H1 (cell line): ENCODE measurements around the gene ITGB8. TPM values are rescaled to one million over a fixed set of nuclear protein-coding genes. Genes with fewer than 3 reads are reported as not detected.

ENCODE experiments used
- CTCF ChIA-PET: fragments of 300-600 bp; sonication (Branson Sonifier 250); formaldehyde crosslinking; loops from one replicate; lab custom pipeline; 2021; ENCODE audit not compliant: partially characterized antibody; lab: Charles Lee
- POLR2A ChIA-PET: fragments of 300-600 bp; sonication (Branson Sonifier 250); formaldehyde crosslinking; loops from one replicate; lab custom pipeline; 2021; ENCODE audit warnings: inconsistent platforms; ENCODE audit not compliant: partially characterized antibody; lab: Charles Lee
- DNase-seq, 2 experiments: peaks; one replicate each; pipeline versions ENCODE4 v3.0.0 to v3.0.0-alpha.2; 2010 to 2022; ENCODE audit warnings: low spot score in 2 of 2, low read depth in 1 of 2, mixed read lengths in 1 of 2
- FAIRE-seq: peaks from 2 replicates; lab custom pipeline; 2011; peaks lifted over from hg19 to GRCh38; lab: Jason Lieb, UNC
- H2AFZ ChIP-seq: 2 replicates; pipeline ENCODE4 v1.8.1; 2012; ENCODE audit warnings: low read length, inconsistent platforms
- H2AK5ac ChIP-seq: 2 replicates; pipeline ENCODE4 v1.6.1; 2013; ENCODE audit warnings: low read depth, low read length
- H2BK120ac ChIP-seq: replicated peaks from 2 replicates; pipeline ENCODE3; 2013; ENCODE audit warnings: low read depth, low read length, inconsistent platforms
- H2BK12ac ChIP-seq: 2 replicates; pipeline ENCODE4 v1.6.1; 2013; ENCODE audit warnings: low read depth, low read length
- H2BK15ac ChIP-seq: 2 replicates; pipeline ENCODE4 v1.6.1; 2013; ENCODE audit warnings: low read length
- H2BK20ac ChIP-seq: 2 replicates; pipeline ENCODE4 v1.6.1; 2013; ENCODE audit warnings: low read length
- H2BK5ac ChIP-seq: 2 replicates; pipeline ENCODE4 v1.6.1; 2013; ENCODE audit warnings: low read depth, low read length
- H3K14ac ChIP-seq: 2 replicates; pipeline ENCODE4 v1.6.1; 2013; ENCODE audit warnings: inconsistent platforms; ENCODE audit not compliant: insufficient read length
- H3K18ac ChIP-seq: 2 replicates; pipeline ENCODE4 v1.6.1; 2013; ENCODE audit warnings: low read length; ENCODE audit errors: extremely low read depth
- H3K23ac ChIP-seq: 2 replicates; pipeline ENCODE4 v1.6.1; 2013; ENCODE audit warnings: inconsistent platforms; ENCODE audit not compliant: insufficient read length
- H3K23me2 ChIP-seq: 2 replicates; pipeline ENCODE4 v1.6.1; 2013; ENCODE audit warnings: low read depth, low read length
- H3K27ac ChIP-seq: 2 replicates; pipeline ENCODE4 v1.6.1; 2011; ENCODE audit warnings: low read depth, low read length, inconsistent platforms
- H3K27me3 ChIP-seq, 4 experiments: replicated peaks in 1 of 4; 1 replicate in 1 of 4; 2 replicates in 3 of 4; pipeline versions ENCODE4 v1.6.1 to v1.8.1; 2011 to 2013; ENCODE audit warnings: low read length in 3 of 4, mild to moderate bottlenecking in 3 of 4, inconsistent platforms in 2 of 4, mixed read lengths in 2 of 4, moderate library complexity in 1 of 4; ENCODE audit not compliant: control insufficient read depth in 3 of 4, insufficient read depth in 3 of 4; ENCODE audit errors: extremely low read depth in 1 of 4
- H3K36me3 ChIP-seq, 4 experiments: 2 replicates each; pipeline versions ENCODE4 v1.6.1 to v1.8.1; 2011 to 2013; ENCODE audit warnings: mild to moderate bottlenecking in 4 of 4, low read length in 3 of 4, moderate library complexity in 2 of 4, control low read depth in 1 of 4, inconsistent platforms in 1 of 4; ENCODE audit not compliant: insufficient read depth in 4 of 4, control insufficient read depth in 2 of 4
- H3K4ac ChIP-seq: replicated peaks from 2 replicates; pipeline ENCODE3; 2013; ENCODE audit warnings: low read length, low read depth, mixed read lengths, inconsistent platforms; ENCODE audit not compliant: insufficient read length
- H3K4me1 ChIP-seq, 4 experiments: replicated peaks in 1 of 4; 1 replicate in 1 of 4; 2 replicates in 3 of 4; pipeline versions ENCODE4 v1.6.1 to v1.8.1; 2011 to 2013; ENCODE audit warnings: low read length in 3 of 4, inconsistent platforms in 2 of 4, mixed read lengths in 1 of 4; ENCODE audit not compliant: insufficient read depth in 4 of 4, control insufficient read depth in 3 of 4
- H3K4me2 ChIP-seq, 2 experiments: 2 replicates each; pipeline versions ENCODE4 v1.6.1 to v1.8.1; 2011 to 2013; ENCODE audit warnings: low read depth in 2 of 2, low read length in 2 of 2, control low read depth in 1 of 2, inconsistent platforms in 1 of 2, mild to moderate bottlenecking in 1 of 2; ENCODE audit not compliant: insufficient read depth in 1 of 2
- H3K4me3 ChIP-seq, 4 experiments: fragments of 200-600, 300-600 bp in 1 of 4; sonication (generic), shearing (Covaris generic), sonication (Bioruptor Twin) in 1 of 4; 2 replicates each; pipeline versions ENCODE4 v1.5.1 to v1.8.1; 2011 to 2016; ENCODE audit warnings: low read length in 4 of 4, low read depth in 3 of 4, control low read depth in 2 of 4, inconsistent platforms in 2 of 4, mild to moderate bottlenecking in 2 of 4, mixed read lengths in 1 of 4, moderate library complexity in 1 of 4; ENCODE audit not compliant: insufficient read depth in 2 of 4; ENCODE audit errors: extremely low read depth in 1 of 4
- H3K56ac ChIP-seq: replicated peaks from 2 replicates; pipeline ENCODE3; 2013; ENCODE audit warnings: low read depth, mild to moderate bottlenecking, mixed read lengths, low read length, inconsistent platforms; ENCODE audit not compliant: insufficient read length
- H3K79me1 ChIP-seq: 2 replicates; pipeline ENCODE4 v1.6.1; 2013; ENCODE audit warnings: low read depth, low read length, control low read depth
- H3K79me2 ChIP-seq, 2 experiments: 2 replicates each; pipeline versions ENCODE4 v1.6.1 to v1.8.1; 2012 to 2013; ENCODE audit warnings: low read length in 2 of 2, mild to moderate bottlenecking in 2 of 2, inconsistent platforms in 1 of 2; ENCODE audit not compliant: insufficient read depth in 2 of 2, control insufficient read depth in 1 of 2
- H3K9ac ChIP-seq, 4 experiments: replicated peaks in 1 of 4; 1 replicate in 1 of 4; 2 replicates in 3 of 4; pipeline versions ENCODE4 v1.6.1 to v1.8.1; 2011 to 2013; ENCODE audit warnings: low read depth in 3 of 4, low read length in 3 of 4, control low read depth in 2 of 4, mild to moderate bottlenecking in 2 of 4, moderate library complexity in 2 of 4, inconsistent platforms in 1 of 4; ENCODE audit errors: extremely low read depth in 1 of 4
- H3K9me3 ChIP-seq, 2 experiments: 2 replicates each; pipeline versions ENCODE4 v1.6.1 to v1.8.1; 2012 to 2013; ENCODE audit warnings: mild to moderate bottlenecking in 2 of 2, moderate library complexity in 2 of 2, control low read depth in 1 of 2, inconsistent platforms in 1 of 2, low read depth in 1 of 2, low read length in 1 of 2, mixed read lengths in 1 of 2; ENCODE audit not compliant: insufficient read depth in 2 of 2
- H4K20me1 ChIP-seq, 2 experiments: replicated peaks in 1 of 2; 2 replicates each; pipeline versions ENCODE3 to v1.8.1; 2011 to 2013; ENCODE audit warnings: inconsistent platforms in 2 of 2, low read length in 2 of 2, mild to moderate bottlenecking in 1 of 2; ENCODE audit not compliant: insufficient read depth in 2 of 2, control insufficient read depth in 1 of 2
- H4K5ac ChIP-seq: 2 replicates; pipeline ENCODE4 v1.6.1; 2013; ENCODE audit warnings: low read length, low read depth, mixed read lengths, inconsistent platforms; ENCODE audit not compliant: insufficient read length
- H4K8ac ChIP-seq: 2 replicates; pipeline ENCODE4 v1.8.0; 2013; ENCODE audit warnings: mild to moderate bottlenecking, moderate library complexity, low read length, inconsistent platforms; ENCODE audit not compliant: insufficient read depth; ENCODE audit errors: extremely low read depth
- H4K91ac ChIP-seq: replicated peaks from 2 replicates; pipeline ENCODE3; 2013; ENCODE audit warnings: low read length, mixed read lengths, inconsistent platforms; ENCODE audit not compliant: insufficient read length
- BRCA1 ChIP-seq: IDR thresholded peaks from 2 replicates; pipeline ENCODE4 v1.6.1; 2012; ENCODE audit warnings: low read depth, low read length, improper control_type of control experiment
- CBX8 ChIP-seq: fragments of 300-800, 300-1000 bp; sonication (generic); IDR thresholded peaks from 2 replicates; pipeline ENCODE4 v1.7.1; 2016; ENCODE audit warnings: low read depth, low read length, borderline replicate concordance
- EGR1 ChIP-seq: IDR thresholded peaks from 2 replicates; pipeline ENCODE4 v1.6.1; 2011; ENCODE audit warnings: low read depth, low read length, borderline replicate concordance
- FOSL1 ChIP-seq: IDR thresholded peaks from 2 replicates; pipeline ENCODE4 v1.6.1; 2011; ENCODE audit warnings: mild to moderate bottlenecking, low read depth, low read length, moderate library complexity; ENCODE audit not compliant: insufficient read depth
- WGBS, 2 experiments: shearing (Covaris generic) in 1 of 2; methylation state at CpG; one replicate each; pipeline versions ENCODE4 v1.1.6 to v1.1.7; 2013 to 2015; ENCODE audit warnings: low lambda C conversion rate in 2 of 2, mixed read lengths in 2 of 2, inconsistent platforms in 1 of 2, low coverage in 1 of 2, missing lambda C conversion rate in 1 of 2; ENCODE audit not compliant: insufficient replicate concordance in 2 of 2, insufficient coverage in 1 of 2, insufficient read length in 1 of 2; ENCODE audit errors: extremely low coverage in 1 of 2, missing lambda C conversion rate in 1 of 2; 5-methylcytosine and 5-hydroxymethylcytosine counted together
- polyA plus RNA-seq, 7 experiments: library from polyadenylated mRNA; depleted of rRNA in 3 of 7; stranded (reverse) in 5 of 7; unstranded in 2 of 7; fragments of >200 nt in 5 of 7; fragments of 200-250 nt in 2 of 7; gene quantifications; 1 replicate in 5 of 7; 2 replicates in 1 of 7; 4 replicates in 1 of 7; pipeline versions ENCODE4 v1.2.1 to v1.2.3, GENCODE V29; 2011 to 2013; ENCODE audit warnings: missing spikeins in 2 of 7, mixed read lengths in 2 of 7
- total RNA-seq: library from RNA; stranded (reverse); fragmentation: NEBNext Ultra II Directional; extraction: Animal tissue kit (Norgen Biotek cat#: 25700); gene quantifications from 2 replicates; pipeline ENCODE4 v1.2.1, GENCODE V29; 2021
- TF ChIP-seq, protein P1 (sequence below): IDR thresholded peaks from 2 replicates; pipeline ENCODE4 v1.6.1; 2012; ENCODE audit warnings: inconsistent platforms

Gene ITGB8
- total and polyA plus RNA-seq, 2 of the 8 experiments (the other 6 are each of a cell fraction or from before 2014, with no cell fraction given) = 1.2 to 3.6 TPM

DNA sequence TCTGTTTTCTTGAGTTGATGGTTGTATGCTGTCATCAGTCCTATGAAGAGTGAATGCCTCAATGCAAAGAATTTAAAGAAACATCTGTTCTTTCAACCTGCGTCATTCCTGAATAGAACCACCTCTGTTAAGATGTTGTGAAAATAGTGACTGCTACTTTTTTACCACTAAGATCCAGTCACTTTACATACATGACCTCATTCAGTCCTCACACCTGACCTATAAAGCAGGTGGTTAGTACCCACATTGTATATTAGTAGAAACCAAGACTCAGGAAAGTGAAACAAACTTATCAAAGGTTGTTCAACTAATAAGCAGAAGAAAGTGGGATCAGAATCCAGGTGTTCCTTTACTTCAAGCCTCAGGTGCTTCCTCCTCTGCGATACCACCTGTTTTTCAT lies 64.8 kb downstream of the ITGB8 start:
- H3K56ac ChIP-seq = no peak overlapping the region
- H3K9ac ChIP-seq = no peak overlapping the region
- no peak overlapping the region for H2BK15ac ChIP-seq
- H3K4me3 ChIP-seq = no peak overlapping the region
- no peak overlapping the region for H4K8ac ChIP-seq
- TF ChIP-seq, protein P1, sequence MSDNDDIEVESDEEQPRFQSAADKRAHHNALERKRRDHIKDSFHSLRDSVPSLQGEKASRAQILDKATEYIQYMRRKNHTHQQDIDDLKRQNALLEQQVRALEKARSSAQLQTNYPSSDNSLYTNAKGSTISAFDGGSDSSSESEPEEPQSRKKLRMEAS = no peak
- TF ChIP-seq EGR1 (no peak), BRCA1 (no peak), FOSL1 (no peak), CBX8 (no peak)
- TF ChIP-seq, all 59 proteins: peak for 0
- FAIRE-seq = no peak
- no peaks in the 10 kb centered on the region for H3K23me2 ChIP-seq
- H2BK120ac ChIP-seq = no peak overlapping the region
- H2BK12ac ChIP-seq = no peak overlapping the region
- H2BK5ac ChIP-seq = no peak overlapping the region
- H4K5ac ChIP-seq = no peak overlapping the region
- H2BK20ac ChIP-seq = no peak overlapping the region
- no peaks in the 10 kb centered on the region for H3K4me1 ChIP-seq
- no peaks in the 10 kb centered on the region for H3K79me1 ChIP-seq
- no peak overlapping the region for H3K23ac ChIP-seq
- 97% methylated on average over 2 of the region's 2 CpGs; no CpG with 5 or more reads in 1 of the 2 experiments for WGBS, 2 experiments
- H3K27ac ChIP-seq = no peak overlapping the region
- DNase-seq = no peak
- CTCF ChIA-PET = no interaction called here
- no peak overlapping the region for H4K91ac ChIP-seq
- no peak overlapping the region for H2AK5ac ChIP-seq
- no peaks in the 10 kb centered on the region for H3K27me3 ChIP-seq
- no peak overlapping the region for H2AFZ ChIP-seq
- no peak overlapping the region for H3K18ac ChIP-seq
- no peaks in the 10 kb centered on the region for H3K79me2 ChIP-seq
- H4K20me1 ChIP-seq = no peaks in the 10 kb centered on the region
- H3K14ac ChIP-seq = no peak overlapping the region
- no peaks in the 10 kb centered on the region for H3K9me3 ChIP-seq
- H3K4ac ChIP-seq = no peak overlapping the region
- POLR2A ChIA-PET = no interaction called here
- no peak overlapping the region for H3K4me2 ChIP-seq
- H3K36me3 ChIP-seq = peaks cover 0 to 8% (median 3%) of the 10 kb centered on the region in 4 experiments; a peak in 4 of 8 replicates
